GM23338 (cell line): ENCODE measurements around the gene COX4I1. TPM values are rescaled to one million over a fixed set of nuclear protein-coding genes. Genes with fewer than 3 reads are reported as not detected.

Experiments
- ATAC-seq: fragments of 200-7000 bp; cut with Tn5 transposase; 3 replicates; pipeline ENCODE4 v1.9.1; 2020
- DNase-seq: peaks from one replicate; pipeline ENCODE4 v3.0.0-alpha.2; 2015; ENCODE audit warnings: low spot score
- H2AFZ ChIP-seq: fragments of 200-600 bp; sonication (generic); 2 replicates; pipeline ENCODE4 v1.8.0; 2016; ENCODE audit warnings: antibody characterized with exemption, mild to moderate bottlenecking, moderate library complexity
- H3F3A ChIP-seq: fragments of 200-600 bp; sonication (generic); replicated peaks from 2 replicates; pipeline ENCODE4 v1.8.0; 2017; ENCODE audit warnings: antibody characterized with exemption, mixed run types, low read depth
- H3K27ac ChIP-seq: fragments of 200-600 bp; sonication (generic); 2 replicates; pipeline ENCODE4 v1.6.1; 2016; ENCODE audit warnings: low read depth
- H3K27me3 ChIP-seq: fragments of 200-600 bp; sonication (generic); 2 replicates; pipeline ENCODE4 v1.8.0; 2016; ENCODE audit warnings: mild to moderate bottlenecking, mixed run types, moderate library complexity; ENCODE audit not compliant: insufficient read depth
- H3K36me3 ChIP-seq: fragments of 200-600 bp; sonication (generic); 2 replicates; pipeline ENCODE4 v1.8.0; 2016; ENCODE audit warnings: mild to moderate bottlenecking; ENCODE audit not compliant: insufficient read depth
- H3K4me1 ChIP-seq: fragments of 200-600 bp; sonication (generic); 2 replicates; pipeline ENCODE4 v1.8.0; 2016; ENCODE audit warnings: mild to moderate bottlenecking, moderate library complexity; ENCODE audit not compliant: insufficient read depth
- H3K4me2 ChIP-seq: fragments of 200-600 bp; sonication (generic); 2 replicates; pipeline ENCODE4 v1.7.1; 2017; ENCODE audit warnings: mixed run types
- H3K4me3 ChIP-seq: fragments of 200-600 bp; sonication (generic); 2 replicates; pipeline ENCODE4 v1.6.1; 2016; ENCODE audit warnings: mixed run types
- H3K79me2 ChIP-seq: fragments of 200-600 bp; sonication (generic); replicated peaks from 2 replicates; pipeline ENCODE4 v1.8.0; 2017; ENCODE audit warnings: mild to moderate bottlenecking; ENCODE audit not compliant: insufficient read depth
- H3K9me2 ChIP-seq: fragments of 200-600 bp; sonication (generic); 2 replicates; pipeline ENCODE4 v1.8.0; 2017; ENCODE audit not compliant: insufficient read depth
- H4K20me1 ChIP-seq: fragments of 200-600 bp; sonication (generic); replicated peaks from 2 replicates; pipeline ENCODE4 v1.8.0; 2017; ENCODE audit warnings: mild to moderate bottlenecking; ENCODE audit not compliant: insufficient read depth
- H3K27ac Mint-ChIP-seq: 2 replicates; pipeline ENCODE4 v1.8.0; 2020; ENCODE audit warnings: inconsistent platforms, mild to moderate bottlenecking, moderate library complexity, mixed read lengths
- H3K27me3 Mint-ChIP-seq: 3 replicates; pipeline ENCODE4 v1.8.0; 2022; ENCODE audit warnings: low read depth, mild to moderate bottlenecking, moderate library complexity, mixed read lengths, inconsistent platforms; ENCODE audit not compliant: insufficient read depth, poor library complexity
- H3K36me3 Mint-ChIP-seq: 3 replicates; pipeline ENCODE4 v1.8.0; 2021; ENCODE audit warnings: low read depth, mild to moderate bottlenecking, inconsistent platforms, moderate library complexity, mixed read lengths
- H3K4me1 Mint-ChIP-seq: 3 replicates; pipeline ENCODE4 v1.8.0; 2020; ENCODE audit warnings: mild to moderate bottlenecking, inconsistent platforms, mixed read lengths
- H3K4me3 Mint-ChIP-seq: 3 replicates; pipeline ENCODE4 v1.8.0; 2021; ENCODE audit warnings: moderate library complexity, mild to moderate bottlenecking, inconsistent platforms, mixed read lengths
- H3K9me3 Mint-ChIP-seq: 3 replicates; pipeline ENCODE4 v1.8.0; 2020; ENCODE audit warnings: moderate library complexity, mild to moderate bottlenecking, inconsistent platforms, mixed read lengths
- CREB1 ChIP-seq: fragments of 250-450 bp; sonication (Bioruptor Pico); IDR thresholded peaks from 2 replicates; pipeline ENCODE4 v1.5.0; 2020; ENCODE audit warnings: low read depth, mild to moderate bottlenecking, moderate library complexity
- EZH2 ChIP-seq: fragments of 200-600 bp; sonication (generic); IDR thresholded peaks from one replicate; pipeline ENCODE4 v1.8.0; 2017; ENCODE audit warnings: antibody characterized with exemption, mild to moderate bottlenecking, low read depth; ENCODE audit not compliant: unreplicated experiment
- EZH2phosphoT487 ChIP-seq: fragments of 200-600 bp; sonication (generic); IDR thresholded peaks from one replicate; pipeline ENCODE4 v1.8.1; 2018; ENCODE audit warnings: antibody characterized with exemption; ENCODE audit not compliant: unreplicated experiment
- JUNB ChIP-seq: IDR thresholded peaks from one replicate; pipeline ENCODE4 v1.6.1; 2016; ENCODE audit warnings: antibody characterized with exemption; ENCODE audit not compliant: unreplicated experiment
- NANOG ChIP-seq: IDR thresholded peaks from 2 replicates; pipeline ENCODE4 v1.6.1; 2016; ENCODE audit warnings: antibody characterized with exemption, borderline replicate concordance
- POLR2AphosphoS5 ChIP-seq: IDR thresholded peaks from 2 replicates; pipeline ENCODE4 v1.6.1; 2016; ENCODE audit warnings: antibody characterized with exemption, low read depth
- REST ChIP-seq: IDR thresholded peaks from one replicate; pipeline ENCODE4 v1.6.1; 2018; ENCODE audit warnings: antibody characterized with exemption; ENCODE audit not compliant: unreplicated experiment
- STAT1 ChIP-seq: IDR thresholded peaks from one replicate; pipeline ENCODE4 v1.6.1; 2016; ENCODE audit warnings: antibody characterized with exemption; ENCODE audit not compliant: unreplicated experiment
- ZNF114 ChIP-seq: fragments of 250-450 bp; sonication (Bioruptor Pico); IDR thresholded peaks from 2 replicates; pipeline ENCODE4 v1.5.0; 2020; ENCODE audit warnings: mild to moderate bottlenecking, moderate library complexity
- ZNF331 ChIP-seq: fragments of 250-450 bp; sonication (Bioruptor Pico); IDR thresholded peaks from 2 replicates; pipeline ENCODE4 v1.5.0; 2020; ENCODE audit warnings: low read depth, mild to moderate bottlenecking, moderate library complexity
- polyA plus RNA-seq: library from polyadenylated mRNA; unstranded; fragments of >200 nt; fragmentation: Nextera tagmentation; extraction: Ambion mirVana; gene quantifications from 2 replicates; pipeline ENCODE4 v1.2.1, GENCODE V29; 2016
- total RNA-seq: library from RNA; depleted of rRNA; stranded (reverse); fragments of >200 nt; shearing (Covaris generic); gene quantifications from 2 replicates; pipeline ENCODE4 v1.2.3, GENCODE V29; 2014
- TF ChIP-seq, protein P1 (sequence below), 2 experiments: fragments of 200-600 bp in 1 of 2; sonication (generic) in 1 of 2; conservative IDR thresholded peaks; 2 replicates each; pipeline versions ENCODE4 v1.5.1 to v1.6.1; 2016 to 2017; ENCODE audit warnings: antibody characterized with exemption in 2 of 2, low read depth in 2 of 2, mild to moderate bottlenecking in 2 of 2, moderate library complexity in 1 of 2
- TF ChIP-seq, protein P2 (sequence below): fragments of 250-450 bp; sonication (Bioruptor Pico); IDR thresholded peaks from 2 replicates; pipeline ENCODE4 v1.5.0; 2020; ENCODE audit warnings: mild to moderate bottlenecking, moderate library complexity

The COX4I1 gene
- total and polyA plus RNA-seq, 2 experiments from 2014 or later = 329 to 1,008 TPM

DNA sequence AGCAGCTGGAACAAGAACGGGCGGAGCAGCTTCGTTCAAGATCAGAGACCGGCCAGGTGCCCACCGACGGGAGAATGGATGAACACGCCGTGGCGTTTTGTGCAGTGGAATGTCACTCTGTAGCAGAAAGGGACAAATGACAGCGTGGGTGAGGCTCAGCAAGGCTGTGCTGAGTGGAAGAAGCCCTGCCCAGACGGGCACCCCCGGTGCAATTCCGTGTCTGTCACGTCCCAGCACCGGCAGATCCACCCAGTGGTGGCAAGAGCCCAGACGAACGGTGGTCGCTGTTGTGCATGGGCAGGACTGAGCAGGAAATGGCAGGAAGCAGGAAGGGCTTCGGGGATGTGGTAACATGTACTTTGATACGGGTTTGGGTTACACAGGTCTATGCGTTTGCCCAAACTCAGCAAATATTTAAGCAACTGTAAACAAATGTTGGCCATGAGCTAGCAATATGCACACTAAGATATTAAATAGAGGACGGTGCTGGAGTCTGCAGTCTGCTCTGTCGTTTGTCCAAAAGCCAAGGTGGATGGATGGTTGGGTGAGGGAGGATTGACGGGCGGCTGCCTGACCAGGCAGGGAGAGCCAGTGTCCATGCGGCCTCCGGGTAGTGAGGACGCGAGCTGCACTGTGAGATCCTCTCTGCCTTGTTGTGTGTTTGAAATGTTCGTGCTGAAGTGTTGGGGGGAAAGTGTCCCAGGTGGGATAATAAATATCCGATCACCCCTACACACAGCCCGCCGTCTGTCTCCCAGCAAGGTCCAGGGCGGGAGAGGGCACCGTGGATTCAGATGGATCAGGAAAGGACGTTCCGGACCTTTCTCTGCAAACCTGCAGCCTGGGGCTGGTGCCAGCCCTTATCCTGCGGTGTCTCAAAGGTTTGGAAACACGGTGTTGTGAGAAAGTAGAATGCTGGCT, 48.4 kb downstream of the COX4I1 start:
- H3K4me3 Mint-ChIP-seq = no peak overlapping the region

More for the DNA sequence above, 48.4 kb downstream of the COX4I1 start:
- Histone ChIP-seq H4K20me1 (no peaks in the 10 kb centered on the region), H3K4me3 (no peak overlapping the region), H3K27ac (no peak overlapping the region), H3F3A (no peaks in the 10 kb centered on the region), H3K9me2 (no peaks in the 10 kb centered on the region), H3K36me3 (no peaks in the 10 kb centered on the region), H3K27me3 (no peaks in the 10 kb centered on the region), H3K4me2 (no peak overlapping the region), H3K79me2 (no peaks in the 10 kb centered on the region), H2AFZ (no peak overlapping the region), H3K4me1 (no peaks in the 10 kb centered on the region)
- Mint-ChIP-seq H3K4me1 (peaks cover 8% of the 10 kb centered on the region), H3K9me3 (no peaks in the 10 kb centered on the region; the same call in 2 of the 3 replicates), H3K27me3 (peaks cover 6% of the 10 kb centered on the region), H3K27ac (no peak overlapping the region), H3K36me3 (no peaks in the 10 kb centered on the region)
- DNase-seq = no peak
- ATAC-seq = no peak
- TF ChIP-seq, protein P1, sequence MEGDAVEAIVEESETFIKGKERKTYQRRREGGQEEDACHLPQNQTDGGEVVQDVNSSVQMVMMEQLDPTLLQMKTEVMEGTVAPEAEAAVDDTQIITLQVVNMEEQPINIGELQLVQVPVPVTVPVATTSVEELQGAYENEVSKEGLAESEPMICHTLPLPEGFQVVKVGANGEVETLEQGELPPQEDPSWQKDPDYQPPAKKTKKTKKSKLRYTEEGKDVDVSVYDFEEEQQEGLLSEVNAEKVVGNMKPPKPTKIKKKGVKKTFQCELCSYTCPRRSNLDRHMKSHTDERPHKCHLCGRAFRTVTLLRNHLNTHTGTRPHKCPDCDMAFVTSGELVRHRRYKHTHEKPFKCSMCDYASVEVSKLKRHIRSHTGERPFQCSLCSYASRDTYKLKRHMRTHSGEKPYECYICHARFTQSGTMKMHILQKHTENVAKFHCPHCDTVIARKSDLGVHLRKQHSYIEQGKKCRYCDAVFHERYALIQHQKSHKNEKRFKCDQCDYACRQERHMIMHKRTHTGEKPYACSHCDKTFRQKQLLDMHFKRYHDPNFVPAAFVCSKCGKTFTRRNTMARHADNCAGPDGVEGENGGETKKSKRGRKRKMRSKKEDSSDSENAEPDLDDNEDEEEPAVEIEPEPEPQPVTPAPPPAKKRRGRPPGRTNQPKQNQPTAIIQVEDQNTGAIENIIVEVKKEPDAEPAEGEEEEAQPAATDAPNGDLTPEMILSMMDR (conservative IDR thresholded peaks at IDR 0.05; ENCODE audit: low read depth in 2 of 2) = no peak
- no peak for TF ChIP-seq ZNF114 (CRISPR knock-in tag)
- TF ChIP-seq JUNB = no peak
- TF ChIP-seq EZH2 = no peak
- no peak for TF ChIP-seq EZH2phosphoT487
- no peak for TF ChIP-seq CREB1
- TF ChIP-seq STAT1 = no peak
- no peak for TF ChIP-seq POLR2AphosphoS5
- no peak for TF ChIP-seq ZNF331
- no peak for TF ChIP-seq REST
- TF ChIP-seq NANOG = no peak
- TF ChIP-seq, protein P2, sequence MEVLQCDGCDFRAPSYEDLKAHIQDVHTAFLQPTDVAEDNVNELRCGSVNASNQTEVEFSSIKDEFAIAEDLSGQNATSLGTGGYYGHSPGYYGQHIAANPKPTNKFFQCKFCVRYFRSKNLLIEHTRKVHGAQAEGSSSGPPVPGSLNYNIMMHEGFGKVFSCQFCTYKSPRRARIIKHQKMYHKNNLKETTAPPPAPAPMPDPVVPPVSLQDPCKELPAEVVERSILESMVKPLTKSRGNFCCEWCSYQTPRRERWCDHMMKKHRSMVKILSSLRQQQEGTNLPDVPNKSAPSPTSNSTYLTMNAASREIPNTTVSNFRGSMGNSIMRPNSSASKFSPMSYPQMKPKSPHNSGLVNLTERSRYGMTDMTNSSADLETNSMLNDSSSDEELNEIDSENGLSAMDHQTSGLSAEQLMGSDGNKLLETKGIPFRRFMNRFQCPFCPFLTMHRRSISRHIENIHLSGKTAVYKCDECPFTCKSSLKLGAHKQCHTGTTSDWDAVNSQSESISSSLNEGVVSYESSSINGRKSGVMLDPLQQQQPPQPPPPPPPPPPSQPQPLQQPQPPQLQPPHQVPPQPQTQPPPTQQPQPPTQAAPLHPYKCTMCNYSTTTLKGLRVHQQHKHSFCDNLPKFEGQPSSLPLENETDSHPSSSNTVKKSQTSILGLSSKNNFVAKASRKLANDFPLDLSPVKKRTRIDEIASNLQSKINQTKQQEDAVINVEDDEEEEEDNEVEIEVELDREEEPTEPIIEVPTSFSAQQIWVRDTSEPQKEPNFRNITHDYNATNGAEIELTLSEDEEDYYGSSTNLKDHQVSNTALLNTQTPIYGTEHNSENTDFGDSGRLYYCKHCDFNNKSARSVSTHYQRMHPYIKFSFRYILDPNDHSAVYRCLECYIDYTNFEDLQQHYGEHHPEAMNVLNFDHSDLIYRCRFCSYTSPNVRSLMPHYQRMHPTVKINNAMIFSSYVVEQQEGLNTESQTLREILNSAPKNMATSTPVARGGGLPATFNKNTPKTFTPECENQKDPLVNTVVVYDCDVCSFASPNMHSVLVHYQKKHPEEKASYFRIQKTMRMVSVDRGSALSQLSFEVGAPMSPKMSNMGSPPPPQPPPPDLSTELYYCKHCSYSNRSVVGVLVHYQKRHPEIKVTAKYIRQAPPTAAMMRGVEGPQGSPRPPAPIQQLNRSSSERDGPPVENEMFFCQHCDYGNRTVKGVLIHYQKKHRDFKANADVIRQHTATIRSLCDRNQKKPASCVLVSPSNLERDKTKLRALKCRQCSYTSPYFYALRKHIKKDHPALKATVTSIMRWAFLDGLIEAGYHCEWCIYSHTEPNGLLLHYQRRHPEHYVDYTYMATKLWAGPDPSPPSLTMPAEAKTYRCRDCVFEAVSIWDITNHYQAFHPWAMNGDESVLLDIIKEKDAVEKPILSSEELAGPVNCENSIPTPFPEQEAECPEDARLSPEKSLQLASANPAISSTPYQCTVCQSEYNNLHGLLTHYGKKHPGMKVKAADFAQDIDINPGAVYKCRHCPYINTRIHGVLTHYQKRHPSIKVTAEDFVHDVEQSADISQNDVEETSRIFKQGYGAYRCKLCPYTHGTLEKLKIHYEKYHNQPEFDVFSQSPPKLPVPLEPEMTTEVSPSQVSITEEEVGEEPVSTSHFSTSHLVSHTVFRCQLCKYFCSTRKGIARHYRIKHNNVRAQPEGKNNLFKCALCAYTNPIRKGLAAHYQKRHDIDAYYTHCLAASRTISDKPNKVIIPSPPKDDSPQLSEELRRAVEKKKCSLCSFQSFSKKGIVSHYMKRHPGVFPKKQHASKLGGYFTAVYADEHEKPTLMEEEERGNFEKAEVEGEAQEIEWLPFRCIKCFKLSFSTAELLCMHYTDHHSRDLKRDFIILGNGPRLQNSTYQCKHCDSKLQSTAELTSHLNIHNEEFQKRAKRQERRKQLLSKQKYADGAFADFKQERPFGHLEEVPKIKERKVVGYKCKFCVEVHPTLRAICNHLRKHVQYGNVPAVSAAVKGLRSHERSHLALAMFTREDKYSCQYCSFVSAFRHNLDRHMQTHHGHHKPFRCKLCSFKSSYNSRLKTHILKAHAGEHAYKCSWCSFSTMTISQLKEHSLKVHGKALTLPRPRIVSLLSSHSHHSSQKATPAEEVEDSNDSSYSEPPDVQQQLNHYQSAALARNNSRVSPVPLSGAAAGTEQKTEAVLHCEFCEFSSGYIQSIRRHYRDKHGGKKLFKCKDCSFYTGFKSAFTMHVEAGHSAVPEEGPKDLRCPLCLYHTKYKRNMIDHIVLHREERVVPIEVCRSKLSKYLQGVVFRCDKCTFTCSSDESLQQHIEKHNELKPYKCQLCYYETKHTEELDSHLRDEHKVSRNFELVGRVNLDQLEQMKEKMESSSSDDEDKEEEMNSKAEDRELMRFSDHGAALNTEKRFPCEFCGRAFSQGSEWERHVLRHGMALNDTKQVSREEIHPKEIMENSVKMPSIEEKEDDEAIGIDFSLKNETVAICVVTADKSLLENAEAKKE (CRISPR knock-in tag) = no peak
